ENCODE measurements around the gene TBCD. TPM values are rescaled to one million over a fixed set of nuclear protein-coding genes. Genes with fewer than 3 reads are reported as not detected.

The TBCD gene
- total RNA-seq, 1 donor = 39.5 TPM

- no peak for TF ChIP-seq CTCF (IDR thresholded peaks at IDR 0.05; ENCODE audit: insufficient read depth, low read length)
- DNase-seq (ENCODE audit: low read depth) = no peak
- H3K4me3 ChIP-seq (ENCODE audit: low read depth, low read length) = no peak overlapping the region
These were observed 139.2 kb downstream of the TBCD start for GRCh38 chr17:82890926-82891678.

GRCh38 chr17:82891911-82892310 is 140.0 kb downstream of the TBCD start:
- TF ChIP-seq CTCF (IDR thresholded peaks at IDR 0.05; ENCODE audit: insufficient read depth, low read length) = no peak

GRCh38 chr17:82892899-82893565 is 141.2 kb downstream of the TBCD start:
- no peak for TF ChIP-seq CTCF (IDR thresholded peaks at IDR 0.05; ENCODE audit: insufficient read depth, low read length)
- no peak overlapping the region for H3K4me3 ChIP-seq (ENCODE audit: low read depth, low read length)
- DNase-seq (ENCODE audit: low read depth) = no peak

More at GRCh38 chr17:82891911-82892310, 140.0 kb downstream of the TBCD start:
- H3K4me3 ChIP-seq (ENCODE audit: low read depth, low read length) = no peak overlapping the region
- DNase-seq (ENCODE audit: low read depth) = no peak

GRCh38 chr17:82893779-82894178 is 141.9 kb downstream of the TBCD start:
- peak; percentile 52 for DNase-seq (ENCODE audit: low read depth)

GRCh38 chr17:82894389-82894788 is 142.5 kb downstream of the TBCD start:
- TF ChIP-seq CTCF (IDR thresholded peaks at IDR 0.05; ENCODE audit: insufficient read depth, low read length) = no peak
- no peak for DNase-seq (ENCODE audit: low read depth)

More at GRCh38 chr17:82893779-82894178, 141.9 kb downstream of the TBCD start:
- TF ChIP-seq CTCF (IDR thresholded peaks at IDR 0.05; ENCODE audit: insufficient read depth, low read length) = no peak
- H3K4me3 ChIP-seq (ENCODE audit: low read depth, low read length) = no peak overlapping the region

GRCh38 chr17:82895087-82895486 is 143.2 kb downstream of the TBCD start:
- no peak for DNase-seq (ENCODE audit: low read depth)
- no peak overlapping the region for H3K4me3 ChIP-seq (ENCODE audit: low read depth, low read length)
- TF ChIP-seq CTCF (IDR thresholded peaks at IDR 0.05; ENCODE audit: insufficient read depth, low read length) = no peak

More at GRCh38 chr17:82894389-82894788, 142.5 kb downstream of the TBCD start:
- no peak overlapping the region for H3K4me3 ChIP-seq (ENCODE audit: low read depth, low read length)
